ENCODE results near the gene PCDHB4. TPM values are rescaled to one million over a fixed set of nuclear protein-coding genes. Genes with fewer than 3 reads are reported as not detected.

Gene PCDHB4
- total and polyA plus RNA-seq, 2 of the 8 experiments (the other 6 are each of a cell fraction or from before 2014, with no cell fraction given) = 1.3 to 1.5 TPM

DNA sequence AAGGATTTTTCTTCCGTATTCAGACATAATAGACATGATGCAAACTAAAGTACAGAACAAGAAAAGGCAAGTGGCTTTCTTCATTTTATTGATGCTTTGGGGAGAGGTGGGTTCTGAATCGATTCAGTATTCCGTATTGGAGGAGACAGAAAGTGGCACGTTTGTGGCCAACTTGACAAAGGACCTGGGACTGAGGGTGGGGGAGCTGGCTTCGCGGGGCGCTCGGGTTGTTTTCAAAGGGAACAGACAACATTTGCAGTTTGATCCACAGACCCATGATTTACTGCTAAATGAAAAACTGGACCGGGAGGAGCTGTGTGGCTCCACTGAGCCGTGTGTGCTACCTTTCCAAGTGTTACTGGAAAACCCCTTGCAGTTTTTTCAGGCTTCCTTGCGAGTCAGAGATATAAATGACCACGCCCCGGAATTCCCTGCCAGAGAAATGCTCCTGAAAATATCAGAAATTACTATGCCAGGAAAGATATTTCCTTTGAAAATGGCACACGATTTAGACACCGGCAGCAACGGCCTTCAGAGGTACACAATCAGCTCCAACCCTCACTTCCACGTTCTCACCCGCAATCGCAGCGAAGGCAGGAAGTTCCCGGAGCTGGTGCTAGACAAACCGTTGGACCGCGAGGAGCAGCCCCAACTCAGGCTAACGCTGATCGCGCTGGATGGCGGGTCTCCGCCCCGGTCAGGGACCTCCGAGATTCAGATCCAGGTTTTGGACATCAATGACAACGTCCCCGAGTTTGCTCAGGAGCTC lies 28.8 kb downstream of the PCDHB4 start (continued):
- TF ChIP-seq TCF12 (IDR thresholded peaks at IDR 0.05; ENCODE audit: low read depth, low read length) (no peak), BACH1 (IDR thresholded peaks at IDR 0.05; ENCODE audit: low read length) (no peak)

Data from H1 (cell line).